H1 (cell line): ENCODE measurements around the gene GTF2IRD1. TPM values are rescaled to one million over a fixed set of nuclear protein-coding genes. Genes with fewer than 3 reads are reported as not detected.

Experiments used
- CTCF ChIA-PET: fragments of 300-600 bp; sonication (Branson Sonifier 250); formaldehyde crosslinking; loops from one replicate; lab custom pipeline; 2021; ENCODE audit not compliant: partially characterized antibody; lab: Charles Lee
- POLR2A ChIA-PET: fragments of 300-600 bp; sonication (Branson Sonifier 250); formaldehyde crosslinking; loops from one replicate; lab custom pipeline; 2021; ENCODE audit warnings: inconsistent platforms; ENCODE audit not compliant: partially characterized antibody; lab: Charles Lee
- DNase-seq, 2 experiments: peaks; one replicate each; pipeline versions ENCODE4 v3.0.0 to v3.0.0-alpha.2; 2010 to 2022; ENCODE audit warnings: low spot score in 2 of 2, low read depth in 1 of 2, mixed read lengths in 1 of 2
- FAIRE-seq: peaks from 2 replicates; lab custom pipeline; 2011; peaks lifted over from hg19 to GRCh38; lab: Jason Lieb, UNC
- H2AFZ ChIP-seq: 2 replicates; pipeline ENCODE4 v1.8.1; 2012; ENCODE audit warnings: low read length, inconsistent platforms
- H2AK5ac ChIP-seq: 2 replicates; pipeline ENCODE4 v1.6.1; 2013; ENCODE audit warnings: low read depth, low read length
- H2BK120ac ChIP-seq: replicated peaks from 2 replicates; pipeline ENCODE3; 2013; ENCODE audit warnings: low read depth, low read length, inconsistent platforms
- H2BK12ac ChIP-seq: 2 replicates; pipeline ENCODE4 v1.6.1; 2013; ENCODE audit warnings: low read depth, low read length
- H2BK15ac ChIP-seq: 2 replicates; pipeline ENCODE4 v1.6.1; 2013; ENCODE audit warnings: low read length
- H2BK20ac ChIP-seq: 2 replicates; pipeline ENCODE4 v1.6.1; 2013; ENCODE audit warnings: low read length
- H2BK5ac ChIP-seq: 2 replicates; pipeline ENCODE4 v1.6.1; 2013; ENCODE audit warnings: low read depth, low read length
- H3K14ac ChIP-seq: 2 replicates; pipeline ENCODE4 v1.6.1; 2013; ENCODE audit warnings: inconsistent platforms; ENCODE audit not compliant: insufficient read length
- H3K18ac ChIP-seq: 2 replicates; pipeline ENCODE4 v1.6.1; 2013; ENCODE audit warnings: low read length; ENCODE audit errors: extremely low read depth
- H3K23ac ChIP-seq: 2 replicates; pipeline ENCODE4 v1.6.1; 2013; ENCODE audit warnings: inconsistent platforms; ENCODE audit not compliant: insufficient read length
- H3K23me2 ChIP-seq: 2 replicates; pipeline ENCODE4 v1.6.1; 2013; ENCODE audit warnings: low read depth, low read length
- H3K27ac ChIP-seq: 2 replicates; pipeline ENCODE4 v1.6.1; 2011; ENCODE audit warnings: low read depth, low read length, inconsistent platforms
- H3K27me3 ChIP-seq, 4 experiments: replicated peaks in 1 of 4; 1 replicate in 1 of 4; 2 replicates in 3 of 4; pipeline versions ENCODE4 v1.6.1 to v1.8.1; 2011 to 2013; ENCODE audit warnings: low read length in 3 of 4, mild to moderate bottlenecking in 3 of 4, inconsistent platforms in 2 of 4, mixed read lengths in 2 of 4, moderate library complexity in 1 of 4; ENCODE audit not compliant: control insufficient read depth in 3 of 4, insufficient read depth in 3 of 4; ENCODE audit errors: extremely low read depth in 1 of 4
- H3K36me3 ChIP-seq, 4 experiments: 2 replicates each; pipeline versions ENCODE4 v1.6.1 to v1.8.1; 2011 to 2013; ENCODE audit warnings: mild to moderate bottlenecking in 4 of 4, low read length in 3 of 4, moderate library complexity in 2 of 4, control low read depth in 1 of 4, inconsistent platforms in 1 of 4; ENCODE audit not compliant: insufficient read depth in 4 of 4, control insufficient read depth in 2 of 4
- H3K4ac ChIP-seq: replicated peaks from 2 replicates; pipeline ENCODE3; 2013; ENCODE audit warnings: low read length, low read depth, mixed read lengths, inconsistent platforms; ENCODE audit not compliant: insufficient read length
- H3K4me1 ChIP-seq, 4 experiments: replicated peaks in 1 of 4; 1 replicate in 1 of 4; 2 replicates in 3 of 4; pipeline versions ENCODE4 v1.6.1 to v1.8.1; 2011 to 2013; ENCODE audit warnings: low read length in 3 of 4, inconsistent platforms in 2 of 4, mixed read lengths in 1 of 4; ENCODE audit not compliant: insufficient read depth in 4 of 4, control insufficient read depth in 3 of 4
- H3K4me2 ChIP-seq, 2 experiments: 2 replicates each; pipeline versions ENCODE4 v1.6.1 to v1.8.1; 2011 to 2013; ENCODE audit warnings: low read depth in 2 of 2, low read length in 2 of 2, control low read depth in 1 of 2, inconsistent platforms in 1 of 2, mild to moderate bottlenecking in 1 of 2; ENCODE audit not compliant: insufficient read depth in 1 of 2
- H3K4me3 ChIP-seq, 4 experiments: fragments of 200-600, 300-600 bp in 1 of 4; sonication (generic), shearing (Covaris generic), sonication (Bioruptor Twin) in 1 of 4; 2 replicates each; pipeline versions ENCODE4 v1.5.1 to v1.8.1; 2011 to 2016; ENCODE audit warnings: low read length in 4 of 4, low read depth in 3 of 4, control low read depth in 2 of 4, inconsistent platforms in 2 of 4, mild to moderate bottlenecking in 2 of 4, mixed read lengths in 1 of 4, moderate library complexity in 1 of 4; ENCODE audit not compliant: insufficient read depth in 2 of 4; ENCODE audit errors: extremely low read depth in 1 of 4
- H3K56ac ChIP-seq: replicated peaks from 2 replicates; pipeline ENCODE3; 2013; ENCODE audit warnings: low read depth, mild to moderate bottlenecking, mixed read lengths, low read length, inconsistent platforms; ENCODE audit not compliant: insufficient read length
- H3K79me1 ChIP-seq: 2 replicates; pipeline ENCODE4 v1.6.1; 2013; ENCODE audit warnings: low read depth, low read length, control low read depth
- H3K79me2 ChIP-seq, 2 experiments: 2 replicates each; pipeline versions ENCODE4 v1.6.1 to v1.8.1; 2012 to 2013; ENCODE audit warnings: low read length in 2 of 2, mild to moderate bottlenecking in 2 of 2, inconsistent platforms in 1 of 2; ENCODE audit not compliant: insufficient read depth in 2 of 2, control insufficient read depth in 1 of 2
- H3K9ac ChIP-seq, 4 experiments: replicated peaks in 1 of 4; 1 replicate in 1 of 4; 2 replicates in 3 of 4; pipeline versions ENCODE4 v1.6.1 to v1.8.1; 2011 to 2013; ENCODE audit warnings: low read depth in 3 of 4, low read length in 3 of 4, control low read depth in 2 of 4, mild to moderate bottlenecking in 2 of 4, moderate library complexity in 2 of 4, inconsistent platforms in 1 of 4; ENCODE audit errors: extremely low read depth in 1 of 4
- H3K9me3 ChIP-seq, 2 experiments: 2 replicates each; pipeline versions ENCODE4 v1.6.1 to v1.8.1; 2012 to 2013; ENCODE audit warnings: mild to moderate bottlenecking in 2 of 2, moderate library complexity in 2 of 2, control low read depth in 1 of 2, inconsistent platforms in 1 of 2, low read depth in 1 of 2, low read length in 1 of 2, mixed read lengths in 1 of 2; ENCODE audit not compliant: insufficient read depth in 2 of 2
- H4K20me1 ChIP-seq, 2 experiments: replicated peaks in 1 of 2; 2 replicates each; pipeline versions ENCODE3 to v1.8.1; 2011 to 2013; ENCODE audit warnings: inconsistent platforms in 2 of 2, low read length in 2 of 2, mild to moderate bottlenecking in 1 of 2; ENCODE audit not compliant: insufficient read depth in 2 of 2, control insufficient read depth in 1 of 2
- H4K5ac ChIP-seq: 2 replicates; pipeline ENCODE4 v1.6.1; 2013; ENCODE audit warnings: low read length, low read depth, mixed read lengths, inconsistent platforms; ENCODE audit not compliant: insufficient read length
- H4K8ac ChIP-seq: 2 replicates; pipeline ENCODE4 v1.8.0; 2013; ENCODE audit warnings: mild to moderate bottlenecking, moderate library complexity, low read length, inconsistent platforms; ENCODE audit not compliant: insufficient read depth; ENCODE audit errors: extremely low read depth
- H4K91ac ChIP-seq: replicated peaks from 2 replicates; pipeline ENCODE3; 2013; ENCODE audit warnings: low read length, mixed read lengths, inconsistent platforms; ENCODE audit not compliant: insufficient read length
- CHD1 ChIP-seq: IDR thresholded peaks from 2 replicates; pipeline ENCODE4 v1.6.1; 2012; ENCODE audit warnings: low read depth, low read length, improper control_type of control experiment
- FOSL1 ChIP-seq: IDR thresholded peaks from 2 replicates; pipeline ENCODE4 v1.6.1; 2011; ENCODE audit warnings: mild to moderate bottlenecking, low read depth, low read length, moderate library complexity; ENCODE audit not compliant: insufficient read depth
- GABPA ChIP-seq: IDR thresholded peaks from 2 replicates; pipeline ENCODE4 v1.6.1; 2011; ENCODE audit warnings: mild to moderate bottlenecking, low read length, moderate library complexity, borderline replicate concordance; ENCODE audit not compliant: insufficient read depth
- NRF1 ChIP-seq: IDR thresholded peaks from 2 replicates; pipeline ENCODE4 v1.6.1; 2011; ENCODE audit warnings: mild to moderate bottlenecking, low read depth, low read length, improper control_type of control experiment
- PHF8 ChIP-seq: fragments of 200-600 bp; sonication (generic); conservative IDR thresholded peaks from 2 replicates; pipeline ENCODE4 v1.7.1; 2012; ENCODE audit warnings: low read depth, mild to moderate bottlenecking, inconsistent platforms, low read length, moderate library complexity
- RFX5 ChIP-seq: IDR thresholded peaks from 2 replicates; pipeline ENCODE4 v1.6.1; 2011; ENCODE audit warnings: low read depth, low read length, improper control_type of control experiment, borderline replicate concordance
- SP2 ChIP-seq: IDR thresholded peaks from 2 replicates; pipeline ENCODE4 v1.6.1; 2012; ENCODE audit warnings: mild to moderate bottlenecking, low read length, inconsistent platforms
- SUZ12 ChIP-seq: fragments of 200-600 bp; sonication (generic); IDR thresholded peaks from 2 replicates; pipeline ENCODE4 v1.6.1; 2012; ENCODE audit warnings: mild to moderate bottlenecking, inconsistent platforms, low read length, moderate library complexity, mixed read lengths
- WGBS, 2 experiments: shearing (Covaris generic) in 1 of 2; methylation state at CpG; one replicate each; pipeline versions ENCODE4 v1.1.6 to v1.1.7; 2013 to 2015; ENCODE audit warnings: low lambda C conversion rate in 2 of 2, mixed read lengths in 2 of 2, inconsistent platforms in 1 of 2, low coverage in 1 of 2, missing lambda C conversion rate in 1 of 2; ENCODE audit not compliant: insufficient replicate concordance in 2 of 2, insufficient coverage in 1 of 2, insufficient read length in 1 of 2; ENCODE audit errors: extremely low coverage in 1 of 2, missing lambda C conversion rate in 1 of 2; 5-methylcytosine and 5-hydroxymethylcytosine counted together
- polyA plus RNA-seq, 7 experiments: library from polyadenylated mRNA; depleted of rRNA in 3 of 7; stranded (reverse) in 5 of 7; unstranded in 2 of 7; fragments of >200 nt in 5 of 7; fragments of 200-250 nt in 2 of 7; gene quantifications; 1 replicate in 5 of 7; 2 replicates in 1 of 7; 4 replicates in 1 of 7; pipeline versions ENCODE4 v1.2.1 to v1.2.3, GENCODE V29; 2011 to 2013; ENCODE audit warnings: missing spikeins in 2 of 7, mixed read lengths in 2 of 7
- total RNA-seq: library from RNA; stranded (reverse); fragmentation: NEBNext Ultra II Directional; extraction: Animal tissue kit (Norgen Biotek cat#: 25700); gene quantifications from 2 replicates; pipeline ENCODE4 v1.2.1, GENCODE V29; 2021
- TF ChIP-seq, protein P1 (sequence below): IDR thresholded peaks from 2 replicates; pipeline ENCODE4 v1.6.1; 2011; ENCODE audit warnings: low read depth, mild to moderate bottlenecking, low read length; ENCODE audit not compliant: insufficient read depth

Gene GTF2IRD1
- total and polyA plus RNA-seq, 2 of the 8 experiments (the other 6 are each of a cell fraction or from before 2014, with no cell fraction given), result 27.4 to 45.4 TPM

DNA sequence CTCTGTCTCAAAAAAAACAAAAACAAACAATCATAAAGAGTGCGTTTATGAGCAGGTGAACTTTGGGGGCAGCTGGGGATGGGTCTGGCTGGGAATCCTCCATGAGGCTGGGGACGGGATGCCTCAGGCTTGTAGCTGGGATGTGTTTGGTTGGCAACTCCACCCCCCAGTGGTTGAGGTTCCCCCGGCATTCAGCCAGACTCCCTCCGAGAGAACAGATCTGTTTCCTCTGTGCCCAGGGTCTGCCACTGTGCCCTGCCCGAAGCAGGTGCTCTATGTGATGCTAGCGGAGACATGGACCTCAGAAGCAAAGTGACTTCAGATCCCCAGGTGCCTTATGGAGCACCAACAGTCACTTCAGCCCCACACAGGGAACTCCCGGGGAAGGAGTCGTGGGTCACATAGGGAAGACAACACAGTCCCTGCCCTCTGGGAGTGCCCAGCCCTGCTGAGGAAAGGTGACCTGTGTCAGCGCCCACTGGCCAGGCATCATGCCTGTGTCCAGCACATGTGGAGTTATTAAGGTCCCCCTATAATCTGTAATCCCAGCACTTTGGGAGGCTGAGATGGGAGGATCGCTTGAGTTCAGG is 29.3 kb upstream of the GTF2IRD1 start:
- no peaks in the 10 kb centered on the region for H3K79me2 ChIP-seq
- no peaks in the 10 kb centered on the region for H3K23me2 ChIP-seq
- peaks cover 0 to 7% (median 6%) of the 10 kb centered on the region in 4 experiments; a peak in 5 of 7 replicates for H3K4me1 ChIP-seq
- H2BK5ac ChIP-seq, result no peak overlapping the region
- FAIRE-seq (no peak), DNase-seq (no peak)
- 0 out of 2 replicates have a peak overlapping the region, but pooled peaks have one; percentile 82 for H2AK5ac ChIP-seq
- no peak overlapping the region for H3K56ac ChIP-seq
- H3K4me3 ChIP-seq, result no peak overlapping the region
- H3K14ac ChIP-seq, result no peak overlapping the region
- H4K5ac ChIP-seq, result no peak overlapping the region
- POLR2A ChIA-PET, result no interaction called here
- no peak overlapping the region for H3K23ac ChIP-seq
- H2BK15ac ChIP-seq, result no peak overlapping the region
- CTCF ChIA-PET, result interaction anchor here (0.7 to 7.6 kb wide), 3 partner anchors 6 to 142 kb away, joined by 3 to 55 read pairs (median 5); no protein-coding TSS in a partner anchor
- H3K4me2 ChIP-seq, result no peak overlapping the region
- H2BK20ac ChIP-seq, result no peak overlapping the region
- no peaks in the 10 kb centered on the region for H3K27me3 ChIP-seq
- H2AFZ ChIP-seq, result 0 out of 2 replicates have a peak overlapping the region, but pooled peaks have one; percentile 20
- H3K9ac ChIP-seq, result no peak overlapping the region
- no peaks in the 10 kb centered on the region for H4K20me1 ChIP-seq
- no peak overlapping the region for H3K27ac ChIP-seq
- H3K4ac ChIP-seq, result peak overlapping the region; percentile 21
- H2BK12ac ChIP-seq, result no peak overlapping the region
- no peak overlapping the region for H4K91ac ChIP-seq
- WGBS, 2 experiments, result 86% methylated on average over 10 of the region's 10 CpGs; no CpG with 5 or more reads in 1 of the 2 experiments
- no peaks in the 10 kb centered on the region for H3K79me1 ChIP-seq
- no peak for TF ChIP-seq PHF8
- TF ChIP-seq, protein P1, sequence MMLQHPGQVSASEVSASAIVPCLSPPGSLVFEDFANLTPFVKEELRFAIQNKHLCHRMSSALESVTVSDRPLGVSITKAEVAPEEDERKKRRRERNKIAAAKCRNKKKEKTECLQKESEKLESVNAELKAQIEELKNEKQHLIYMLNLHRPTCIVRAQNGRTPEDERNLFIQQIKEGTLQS, result no peak
- no peak for TF ChIP-seq NRF1
- no peak for TF ChIP-seq FOSL1
- TF ChIP-seq GABPA, result no peak
- TF ChIP-seq RFX5, result no peak
- no peak for TF ChIP-seq SUZ12
- TF ChIP-seq CHD1, result no peak
- no peak for TF ChIP-seq SP2
- no peak overlapping the region; the same call in 1 of the 2 replicates for H3K18ac ChIP-seq
- no peak overlapping the region; the same call in 1 of the 2 replicates for H4K8ac ChIP-seq
- H3K36me3 ChIP-seq, result no peaks in the 10 kb centered on the region
- no peaks in the 10 kb centered on the region for H3K9me3 ChIP-seq
- H2BK120ac ChIP-seq, result no peak overlapping the region
